OCI-LY7 (cell line): Measurements from ENCODE around the gene RFC1. TPM values are rescaled to one million over a fixed set of nuclear protein-coding genes. Genes with fewer than 3 reads are reported as not detected.

Experiments
- BruUV-seq: library from RNA; stranded (reverse); fragments of 400-500 nt; replicated peaks from 2 replicates; lab custom pipeline; 2021; lab: Mats Ljungman, UMichigan
- CTCF ChIA-PET: fragments of 300-600 bp; sonication (Branson Sonifier 250); formaldehyde crosslinking; loops from one replicate; lab custom pipeline; 2022; ENCODE audit warnings: antibody characterized with exemption; ENCODE audit not compliant: unreplicated experiment; lab: Charles Lee
- POLR2A ChIA-PET: fragments of 300-600 bp; sonication (Branson Sonifier 250); formaldehyde crosslinking; loops from one replicate; lab custom pipeline; 2022; ENCODE audit warnings: antibody characterized with exemption; lab: Charles Lee
- DNase-seq: peaks from one replicate; pipeline ENCODE4 v3.0.0-alpha.2; 2015; ENCODE audit warnings: low spot score
- H2AFZ ChIP-seq: fragments of 200-600 bp; sonication (generic), shearing (Covaris generic); 2 replicates; pipeline ENCODE4 v1.6.1; 2014; ENCODE audit warnings: mild to moderate bottlenecking, antibody characterized with exemption, low read length, moderate library complexity
- H3K27ac ChIP-seq: fragments of 200-600 bp; sonication (generic); 2 replicates; pipeline ENCODE4 v1.5.1; 2014; ENCODE audit warnings: mixed run types, low read depth, mild to moderate bottlenecking, moderate library complexity, low read length, inconsistent platforms; ENCODE audit not compliant: poor library complexity, severe bottlenecking
- H3K36me3 ChIP-seq: fragments of 200-600 bp; sonication (generic); 2 replicates; pipeline ENCODE4 v1.6.1; 2014; ENCODE audit warnings: mild to moderate bottlenecking, antibody characterized with exemption, low read length, moderate library complexity, mixed read lengths; ENCODE audit not compliant: insufficient read depth
- H3K4me1 ChIP-seq: fragments of 200-600 bp; sonication (generic); 2 replicates; pipeline ENCODE4 v1.5.1; 2014; ENCODE audit warnings: mild to moderate bottlenecking, low read length; ENCODE audit not compliant: insufficient read depth, poor library complexity, severe bottlenecking
- H3K4me2 ChIP-seq: fragments of 200-600 bp; sonication (generic); 2 replicates; pipeline ENCODE4 v1.6.1; 2014; ENCODE audit warnings: mild to moderate bottlenecking, low read length
- H3K4me3 ChIP-seq: fragments of 200-600 bp; sonication (generic); 2 replicates; pipeline ENCODE4 v1.5.1; 2014; ENCODE audit warnings: mild to moderate bottlenecking, low read depth, low read length; ENCODE audit not compliant: poor library complexity, severe bottlenecking
- H3K79me2 ChIP-seq: fragments of 200-600 bp; sonication (generic); 2 replicates; pipeline ENCODE4 v1.6.1; 2016; ENCODE audit warnings: low read depth, mild to moderate bottlenecking, low read length, moderate library complexity, mixed read lengths; ENCODE audit not compliant: insufficient read depth
- H3K9me2 ChIP-seq: fragments of 200-600 bp; sonication (generic); 2 replicates; pipeline ENCODE4 v1.6.1; 2016; ENCODE audit warnings: mild to moderate bottlenecking, low read length, mixed read lengths; ENCODE audit not compliant: insufficient read depth
- H3K9me3 ChIP-seq: fragments of 200-600 bp; sonication (generic); 2 replicates; pipeline ENCODE4 v1.6.1; 2014; ENCODE audit warnings: mild to moderate bottlenecking, mixed run types, low read length, mixed read lengths
- H4K20me1 ChIP-seq: fragments of 200-600 bp; sonication (generic); 2 replicates; pipeline ENCODE4 v1.6.1; 2014; ENCODE audit warnings: mild to moderate bottlenecking, antibody characterized with exemption, low read length, moderate library complexity, mixed read lengths; ENCODE audit not compliant: insufficient read depth
- EZH2phosphoT487 ChIP-seq: fragments of 200-600 bp; sonication (generic); IDR thresholded peaks from 2 replicates; pipeline ENCODE4 v1.6.1; 2018; ENCODE audit warnings: low read depth, borderline replicate concordance, mild to moderate bottlenecking, mixed run types, antibody characterized with exemption, low read length, moderate library complexity, mixed read lengths
- intact Hi-C: fragments of 100-400 bp; cut with micrococcal nuclease; formaldehyde crosslinking; loops from one replicate; pipeline ENCODE4 v1.10.0; 2022; ENCODE audit not compliant: unreplicated experiment
- total RNA-seq, 2 experiments: library from RNA; depleted of rRNA in 1 of 2; stranded (reverse); fragments of >200 nt in 1 of 2; shearing (Covaris generic) in 1 of 2; gene quantifications; 2 replicates each; pipeline ENCODE4 v1.2.3, GENCODE V29; 2014 to 2022
- TF ChIP-seq, protein P1 (sequence below): fragments of 200-600 bp; sonication (generic); conservative IDR thresholded peaks from 2 replicates; pipeline ENCODE4 v1.5.1; 2014; ENCODE audit warnings: mild to moderate bottlenecking, antibody characterized with exemption, low read length, moderate library complexity, mixed read lengths

The RFC1 gene
- total RNA-seq, 2 experiments from 2014 or later: 72.7 to 129 TPM

GRCh38 chr4:39255871-39256270, 110.3 kb downstream of the RFC1 start:
- no peaks in the 10 kb centered on the region for H4K20me1 ChIP-seq
- no peaks in the 10 kb centered on the region for H3K79me2 ChIP-seq
- TF ChIP-seq, protein P1, sequence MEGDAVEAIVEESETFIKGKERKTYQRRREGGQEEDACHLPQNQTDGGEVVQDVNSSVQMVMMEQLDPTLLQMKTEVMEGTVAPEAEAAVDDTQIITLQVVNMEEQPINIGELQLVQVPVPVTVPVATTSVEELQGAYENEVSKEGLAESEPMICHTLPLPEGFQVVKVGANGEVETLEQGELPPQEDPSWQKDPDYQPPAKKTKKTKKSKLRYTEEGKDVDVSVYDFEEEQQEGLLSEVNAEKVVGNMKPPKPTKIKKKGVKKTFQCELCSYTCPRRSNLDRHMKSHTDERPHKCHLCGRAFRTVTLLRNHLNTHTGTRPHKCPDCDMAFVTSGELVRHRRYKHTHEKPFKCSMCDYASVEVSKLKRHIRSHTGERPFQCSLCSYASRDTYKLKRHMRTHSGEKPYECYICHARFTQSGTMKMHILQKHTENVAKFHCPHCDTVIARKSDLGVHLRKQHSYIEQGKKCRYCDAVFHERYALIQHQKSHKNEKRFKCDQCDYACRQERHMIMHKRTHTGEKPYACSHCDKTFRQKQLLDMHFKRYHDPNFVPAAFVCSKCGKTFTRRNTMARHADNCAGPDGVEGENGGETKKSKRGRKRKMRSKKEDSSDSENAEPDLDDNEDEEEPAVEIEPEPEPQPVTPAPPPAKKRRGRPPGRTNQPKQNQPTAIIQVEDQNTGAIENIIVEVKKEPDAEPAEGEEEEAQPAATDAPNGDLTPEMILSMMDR: no peak
- TF ChIP-seq EZH2phosphoT487: no peak
- CTCF ChIA-PET: no interaction called here
- no TSS peak for BruUV-seq
- no peak overlapping the region for H3K4me2 ChIP-seq
- DNase-seq: no peak
- no peaks in the 10 kb centered on the region for H3K4me1 ChIP-seq
- peaks cover 41% of the 10 kb centered on the region for H3K36me3 ChIP-seq
- no peak overlapping the region for H3K27ac ChIP-seq
- no peaks in the 10 kb centered on the region for H3K9me3 ChIP-seq
- H3K4me3 ChIP-seq: no peak overlapping the region
- POLR2A ChIA-PET: no interaction called here
- H2AFZ ChIP-seq: no peak overlapping the region
- H3K9me2 ChIP-seq: no peaks in the 10 kb centered on the region
- intact Hi-C loops: no loop called here

DNA sequence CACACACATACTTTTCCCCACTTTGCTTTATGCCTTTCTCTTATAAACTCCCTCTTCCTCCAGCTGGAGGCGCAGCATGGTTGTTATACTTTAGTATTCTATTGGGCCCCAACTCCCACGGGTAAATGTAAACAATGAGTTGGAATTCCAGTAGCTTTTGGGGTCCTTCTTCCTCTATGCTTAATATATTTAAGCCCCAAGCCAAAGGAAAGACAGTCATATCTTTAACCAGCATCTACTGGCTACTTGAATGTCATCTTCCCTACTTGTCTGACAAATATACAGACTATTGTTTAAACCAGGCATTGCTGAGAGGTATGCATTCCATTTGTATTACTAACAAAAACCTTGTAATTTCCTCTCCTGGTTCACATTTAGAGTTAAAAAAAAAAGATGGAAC, 110.9 kb downstream of the RFC1 start:
- DNase-seq: no peak
- H2AFZ ChIP-seq: no peak overlapping the region
- no peak overlapping the region for H3K4me3 ChIP-seq
- H3K27ac ChIP-seq: no peak overlapping the region
- ChIA-PET CTCF (no interaction called here), POLR2A (interaction anchor here (0.6 kb wide), 1 partner anchor 101 kb away, joined by 4 read pairs; no protein-coding TSS in a partner anchor)
- no peak overlapping the region for H3K4me2 ChIP-seq
- no peaks in the 10 kb centered on the region for H3K9me2 ChIP-seq
- no TSS peak for BruUV-seq
- intact Hi-C loops: no loop called here
- H3K79me2 ChIP-seq: no peaks in the 10 kb centered on the region
- H3K36me3 ChIP-seq: peaks cover 37% of the 10 kb centered on the region
- TF ChIP-seq EZH2phosphoT487: no peak
- TF ChIP-seq, protein P1: peak; percentile 51
- H3K9me3 ChIP-seq: no peaks in the 10 kb centered on the region
- no peaks in the 10 kb centered on the region for H3K4me1 ChIP-seq
- no peaks in the 10 kb centered on the region for H4K20me1 ChIP-seq

- TF ChIP-seq, protein P1: no peak
- TF ChIP-seq EZH2phosphoT487: no peak
- CTCF ChIA-PET: no interaction called here
- DNase-seq: no peak
- Histone ChIP-seq H3K79me2 (no peaks in the 10 kb centered on the region), H4K20me1 (no peaks in the 10 kb centered on the region), H3K9me3 (no peaks in the 10 kb centered on the region; the same call in 1 of the 2 replicates), H3K36me3 (peaks cover 24% of the 10 kb centered on the region), H2AFZ (no peak overlapping the region), H3K4me2 (no peak overlapping the region), H3K27ac (no peak overlapping the region), H3K4me1 (no peaks in the 10 kb centered on the region), H3K4me3 (no peak overlapping the region), H3K9me2 (no peaks in the 10 kb centered on the region)
- POLR2A ChIA-PET: interaction anchor here (0.5 to 1.1 kb wide), 3 partner anchors 167 to 1128 kb away, joined by 3 to 4 read pairs (median 3); no protein-coding TSS in a partner anchor
- intact Hi-C loops: loop anchor here (5.0 kb wide), 1 partner anchor 36 kb away; no protein-coding TSS in a partner anchor
- BruUV-seq: no TSS peak
Measured at GRCh38 chr4:39243462-39243861, 122.7 kb downstream of the RFC1 start.
